ENCODE results near the gene PCDHGA11.
"Not testable (repeated sequence)": the region's sequence is repeated elsewhere in the genome, so short reads cannot be mapped to it uniquely, and the experiment has no call there.

PCDHGA11 gene

GRCh38 chr5:141432726-141433125 is 11.9 kb downstream of the PCDHGA11 start:
- DNase-seq: not testable (repeated sequence)

GRCh38 chr5:141434006-141434405 is 13.2 kb downstream of the PCDHGA11 start:
- no peak for DNase-seq

GRCh38 chr5:141437221-141437620 is 16.4 kb downstream of the PCDHGA11 start:
- DNase-seq: no peak

- DNase-seq: no peak
Measured at GRCh38 chr5:141439411-141440141, 18.7 kb downstream of the PCDHGA11 start.

GRCh38 chr5:141440341-141440740 is 19.5 kb downstream of the PCDHGA11 start:
- DNase-seq: no peak

- DNase-seq: no peak
Measured at GRCh38 chr5:141441571-141442170, 20.8 kb downstream of the PCDHGA11 start.

GRCh38 chr5:141465351-141465750 is 44.5 kb downstream of the PCDHGA11 start:
- DNase-seq: no peak

Measured in activated CD4-positive, alpha-beta T cell treated with anti-CD3 and anti-CD28 coated beads, Interleukin-2, amount 50 U/mL, for 48 hours (primary cell).